HG03442 (cell line): ENCODE results near the gene HDAC4.

ENCODE experiments used
- ATAC-seq: cut with Tn5 transposase; IDR thresholded peaks from one replicate; pipeline ENCODE4 v1.9.1; 2021; ENCODE audit warnings: mild to moderate bottlenecking, moderate library complexity; ENCODE audit not compliant: unreplicated experiment

Gene HDAC4

DNA sequence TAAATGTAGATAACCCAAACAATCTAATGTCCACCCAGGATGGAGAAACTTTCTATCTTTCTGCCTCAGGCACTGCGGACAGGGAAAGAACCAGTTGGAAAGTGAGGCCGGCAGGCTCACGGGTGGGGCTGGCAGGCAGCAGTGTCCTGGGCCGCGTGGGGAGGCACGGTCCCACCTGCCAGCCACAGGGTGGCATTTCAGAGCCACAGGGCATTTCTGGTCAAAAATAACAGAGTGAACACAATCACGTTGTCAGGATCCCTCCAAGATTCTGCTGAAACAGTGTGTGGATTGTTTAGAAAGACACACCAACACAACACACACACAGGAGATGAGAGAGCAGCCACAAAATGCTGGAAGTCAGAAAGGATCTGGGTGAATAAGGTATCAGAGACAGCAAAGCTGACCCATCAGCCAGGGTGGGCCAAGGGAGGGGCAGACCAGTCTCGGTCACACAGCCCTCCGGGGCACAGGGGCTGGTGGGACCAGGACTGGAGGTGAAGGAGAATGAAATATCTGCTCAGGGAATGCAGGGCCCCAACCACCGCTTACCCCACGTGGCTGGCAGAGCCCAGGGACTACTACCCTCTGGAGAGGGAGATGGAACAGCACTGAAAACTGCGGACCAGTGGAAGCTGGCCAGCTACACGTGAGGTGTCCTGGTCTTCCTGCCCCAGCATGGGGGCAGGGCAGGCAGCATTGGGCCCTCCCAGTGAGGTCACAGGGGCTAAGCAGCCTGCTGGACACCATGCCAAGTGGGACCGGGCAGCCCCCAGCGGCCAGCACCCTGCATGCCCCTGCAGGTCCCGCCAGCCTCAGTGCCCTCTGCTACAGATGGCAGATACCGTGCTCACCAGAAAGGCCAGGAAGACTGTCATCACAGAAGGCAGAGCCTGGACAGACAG lies 173.9 kb downstream of the HDAC4 start:
- ATAC-seq: no peak

DNA sequence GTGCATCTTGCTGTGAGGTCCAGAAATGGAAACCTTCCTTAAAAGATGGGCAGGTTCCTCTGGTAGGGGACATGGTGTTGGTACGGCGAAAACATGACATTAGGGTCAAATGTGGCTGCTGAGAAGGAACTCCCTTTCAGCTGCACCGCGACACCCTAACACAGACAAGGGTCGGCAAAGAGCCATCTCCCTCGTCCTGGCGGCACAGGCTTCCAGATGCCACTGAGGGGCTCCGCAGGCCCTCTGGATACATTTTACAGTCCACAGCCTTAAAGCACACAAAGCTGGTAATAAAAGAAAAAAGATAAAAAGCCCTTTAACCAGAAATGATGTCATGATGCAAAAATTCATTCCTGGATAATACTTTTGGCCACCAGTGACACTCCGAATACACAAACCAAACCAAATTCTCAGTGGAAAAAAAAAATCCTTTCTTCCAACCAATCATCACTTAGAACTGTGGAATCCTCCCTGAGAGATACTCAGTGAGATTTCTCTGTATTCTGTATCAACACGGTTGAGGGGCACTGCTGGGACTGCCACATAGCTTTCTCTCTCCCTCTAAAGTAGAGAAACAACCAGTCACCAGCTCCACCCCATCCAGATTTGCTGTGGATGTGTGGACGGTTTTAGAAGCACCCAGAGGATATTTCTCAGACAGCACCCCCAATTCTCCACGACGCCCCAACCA lies 174.8 kb downstream of the HDAC4 start:
- ATAC-seq: no peak

DNA sequence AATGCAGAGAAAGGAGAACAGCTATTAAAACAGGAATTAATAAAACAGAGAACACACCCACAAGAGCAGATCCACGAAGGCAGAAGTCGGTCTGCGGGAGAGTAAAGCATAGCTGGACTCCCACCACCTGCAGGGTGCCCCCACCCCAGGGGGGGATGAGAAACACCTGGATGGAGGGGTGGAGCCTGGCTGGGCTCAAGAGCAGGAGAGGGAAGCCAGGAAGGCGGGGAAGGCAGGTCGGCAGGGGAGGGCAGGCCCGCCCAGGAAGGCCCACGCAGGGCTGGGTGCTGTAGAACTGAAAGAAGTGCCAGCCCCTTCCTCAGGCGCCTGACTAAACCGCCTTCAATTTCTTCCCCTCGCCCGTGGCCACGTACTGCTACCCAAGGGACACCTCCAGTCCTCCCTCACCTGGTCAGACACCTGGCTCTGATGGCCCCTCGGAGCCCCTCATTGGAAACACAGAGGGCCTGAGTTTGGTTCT lies 175.4 kb downstream of the HDAC4 start:
- ATAC-seq: no peak

DNA sequence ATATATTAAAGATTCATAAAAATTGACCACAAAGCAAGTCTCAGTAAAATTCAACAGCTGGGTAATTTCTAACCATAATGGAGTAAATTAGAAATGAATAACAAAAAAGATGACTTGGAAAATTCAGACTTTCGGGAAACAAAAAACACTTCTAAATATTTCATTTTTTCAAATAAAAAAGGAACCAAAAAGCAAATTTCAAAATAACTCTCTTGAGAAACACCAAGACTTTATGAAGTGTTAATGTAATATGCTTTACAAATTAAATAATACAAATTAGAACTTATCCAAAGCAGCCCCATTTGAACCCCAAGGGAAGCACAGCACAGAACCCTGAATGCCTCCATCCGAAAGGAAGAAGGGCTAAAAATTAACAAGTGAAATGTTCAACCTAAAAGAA lies 175.9 kb downstream of the HDAC4 start:
- ATAC-seq: no peak

DNA sequence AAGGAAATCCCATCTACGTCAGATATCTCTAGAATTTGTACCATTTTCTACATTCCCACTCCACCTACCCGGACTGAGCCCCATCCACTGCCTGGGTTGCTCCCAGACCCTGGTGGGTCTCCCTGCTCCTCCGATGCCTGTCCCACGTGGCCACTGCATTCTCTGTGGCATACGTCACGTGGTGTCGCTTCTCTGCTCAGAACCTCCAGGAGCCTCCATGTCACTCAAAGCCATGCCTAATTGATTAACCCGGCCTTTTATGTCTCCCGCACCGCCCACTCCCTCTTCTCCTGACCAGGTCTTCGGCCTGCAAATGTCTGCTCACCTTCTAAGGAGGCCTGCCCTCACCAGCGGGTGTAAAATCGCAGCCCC lies 176.6 kb downstream of the HDAC4 start:
- ATAC-seq: no peak

DNA sequence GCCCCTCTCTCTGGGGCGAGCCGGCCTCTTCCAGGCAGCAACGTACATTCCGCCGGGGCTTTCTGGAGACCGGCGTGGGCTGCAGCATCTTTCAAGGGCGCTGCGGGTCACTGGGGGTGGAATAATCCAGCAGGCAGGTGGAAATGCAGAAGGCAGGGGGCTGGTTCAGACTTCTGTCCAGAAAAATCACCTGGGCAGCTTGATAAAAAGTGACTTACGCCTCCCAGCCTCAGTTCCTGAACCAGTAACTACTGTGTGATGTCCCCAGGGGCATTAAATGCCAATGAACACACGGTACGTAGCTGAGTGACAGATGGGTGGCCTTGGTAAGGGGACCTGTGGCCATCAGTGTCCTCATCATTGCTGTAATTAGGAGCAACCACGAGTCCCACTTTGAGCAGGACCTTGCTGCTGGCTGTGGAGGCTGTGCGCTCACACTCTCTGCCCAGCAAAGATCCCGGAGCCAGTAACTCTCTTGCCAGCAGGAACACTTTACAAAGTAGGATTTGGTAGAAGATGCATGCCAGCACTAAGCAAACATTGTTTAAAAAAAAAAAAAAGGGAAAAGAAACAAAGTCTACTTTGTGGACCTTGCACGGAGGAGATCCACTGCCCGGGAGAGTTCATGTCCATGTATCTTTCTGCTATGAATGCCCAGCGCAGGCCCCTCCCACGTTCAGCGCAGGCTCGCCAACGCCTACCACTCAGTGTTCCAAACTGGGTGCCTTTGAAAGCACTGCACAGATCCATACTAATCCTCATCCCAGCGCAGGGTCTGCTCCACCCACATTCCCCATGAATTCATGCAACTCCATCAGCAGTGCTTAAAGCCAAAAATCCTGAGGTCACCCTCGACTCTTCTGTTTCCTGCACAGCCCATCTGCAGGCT lies 177.3 kb downstream of the HDAC4 start:
- ATAC-seq: no peak

DNA sequence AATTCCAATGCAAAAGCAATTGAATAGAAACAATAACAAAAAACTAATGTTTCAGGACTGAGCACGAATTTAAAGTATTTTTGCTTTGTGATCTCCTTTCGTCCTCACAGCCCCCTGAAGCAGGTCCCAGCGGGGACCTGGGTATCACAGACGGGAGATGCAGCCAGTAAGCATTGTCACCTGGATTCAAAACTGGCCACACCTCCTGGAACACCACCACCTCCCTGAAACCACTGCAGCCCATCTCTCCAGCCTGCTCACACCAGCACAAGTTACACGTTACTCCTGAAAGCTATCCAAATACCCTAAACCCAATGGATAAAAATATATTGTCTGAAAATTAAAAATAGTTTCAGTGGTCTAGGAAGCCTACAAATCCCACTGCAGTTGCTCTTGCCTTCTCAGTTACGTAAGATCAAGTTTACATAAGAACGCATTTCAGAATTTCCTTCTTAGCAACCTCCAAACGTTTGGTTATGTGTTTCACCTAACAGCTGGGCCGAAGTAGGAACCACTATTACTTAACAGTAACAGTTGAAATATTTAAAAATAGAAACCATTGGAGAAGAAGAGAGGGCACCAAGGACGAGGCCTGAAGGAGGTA lies 178.0 kb downstream of the HDAC4 start:
- ATAC-seq: no peak

DNA sequence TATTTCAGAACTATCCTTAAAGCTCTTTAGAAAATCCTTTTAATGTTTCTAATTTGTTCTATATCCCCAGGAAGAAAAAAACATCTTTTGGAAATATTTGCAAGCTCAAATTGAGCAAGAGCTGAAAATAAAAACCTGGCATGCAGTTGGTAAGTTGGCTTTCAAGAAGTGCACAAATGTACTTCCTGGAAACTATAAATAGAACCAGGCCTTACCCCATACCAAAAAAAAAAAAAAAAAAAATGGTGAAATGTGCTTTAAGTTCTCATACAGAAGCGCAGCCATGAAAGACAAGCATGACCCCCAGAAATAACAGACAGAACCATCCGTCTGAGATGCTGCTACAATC lies 178.5 kb downstream of the HDAC4 start:
- ATAC-seq: no peak

DNA sequence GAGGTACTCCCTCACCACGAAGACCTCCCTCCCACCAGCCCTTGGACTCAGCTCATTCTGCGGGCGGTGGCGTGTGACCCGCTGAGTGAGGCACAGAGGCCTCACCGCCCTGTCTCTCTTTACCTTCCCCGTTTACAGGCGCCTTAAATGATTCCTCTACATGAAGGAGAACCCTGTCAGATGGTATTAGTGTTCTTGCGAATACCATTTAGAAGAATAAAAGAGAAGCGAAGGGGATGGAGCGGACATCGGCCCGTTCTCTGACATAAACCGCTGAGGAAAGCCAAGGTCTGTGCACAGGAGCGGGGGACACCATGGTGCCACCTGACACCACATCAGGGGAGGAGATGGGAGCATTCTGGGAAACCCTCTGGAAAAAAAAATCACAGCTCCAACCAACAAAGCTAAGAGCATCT lies 179.8 kb downstream of the HDAC4 start:
- no peak for ATAC-seq

DNA sequence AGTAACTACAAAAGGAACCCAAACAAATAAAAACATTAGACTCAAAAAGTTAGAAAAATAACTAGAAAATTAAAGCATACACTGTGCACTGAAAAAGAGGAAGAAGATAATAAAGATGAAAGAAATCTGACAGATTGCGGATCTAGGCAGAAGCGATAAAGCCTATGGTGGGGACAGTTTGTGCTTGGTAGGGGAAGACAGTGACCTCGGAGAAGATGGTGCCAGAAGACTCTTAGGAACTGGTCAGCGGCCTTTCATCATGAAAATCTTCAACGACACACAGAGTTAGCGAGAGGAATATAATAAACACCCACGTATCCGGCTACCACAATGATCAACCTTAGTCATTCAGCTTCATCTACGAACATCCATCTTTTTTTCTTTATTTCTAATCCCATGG lies 180.5 kb downstream of the HDAC4 start:
- ATAC-seq: no peak

DNA sequence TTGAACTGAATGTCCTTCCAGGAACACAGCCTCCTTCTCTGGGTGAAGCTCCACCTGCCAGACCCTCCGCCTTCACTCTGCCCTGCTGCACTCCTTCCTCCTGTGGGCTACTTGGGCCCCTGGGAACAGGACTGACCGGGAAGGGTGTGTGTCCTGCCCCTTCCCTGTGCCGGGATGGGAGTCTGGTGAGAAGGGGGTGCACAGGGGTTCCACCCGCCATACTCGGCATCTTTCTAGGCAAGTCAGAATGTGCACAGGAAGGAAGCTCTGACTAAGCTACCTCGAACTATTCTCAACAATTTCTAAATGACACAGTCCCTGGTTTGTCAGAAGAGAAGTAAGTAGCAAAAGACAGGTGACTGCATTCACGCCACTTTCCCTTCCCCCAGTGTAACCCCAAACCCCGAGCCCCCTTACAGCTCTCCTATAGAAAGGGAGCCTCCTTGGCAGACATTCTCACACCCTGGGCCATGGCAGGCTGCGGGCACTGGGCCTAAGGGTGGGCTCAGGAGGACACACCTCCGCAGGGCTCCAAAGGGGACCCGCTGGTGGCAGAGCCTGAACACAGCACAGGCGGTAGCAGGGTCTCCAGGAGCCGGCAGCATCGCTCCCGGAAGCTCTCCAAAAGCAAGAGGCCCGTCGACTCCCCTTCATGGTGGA lies 184.1 kb downstream of the HDAC4 start:
- peak; percentile 58 for ATAC-seq

DNA sequence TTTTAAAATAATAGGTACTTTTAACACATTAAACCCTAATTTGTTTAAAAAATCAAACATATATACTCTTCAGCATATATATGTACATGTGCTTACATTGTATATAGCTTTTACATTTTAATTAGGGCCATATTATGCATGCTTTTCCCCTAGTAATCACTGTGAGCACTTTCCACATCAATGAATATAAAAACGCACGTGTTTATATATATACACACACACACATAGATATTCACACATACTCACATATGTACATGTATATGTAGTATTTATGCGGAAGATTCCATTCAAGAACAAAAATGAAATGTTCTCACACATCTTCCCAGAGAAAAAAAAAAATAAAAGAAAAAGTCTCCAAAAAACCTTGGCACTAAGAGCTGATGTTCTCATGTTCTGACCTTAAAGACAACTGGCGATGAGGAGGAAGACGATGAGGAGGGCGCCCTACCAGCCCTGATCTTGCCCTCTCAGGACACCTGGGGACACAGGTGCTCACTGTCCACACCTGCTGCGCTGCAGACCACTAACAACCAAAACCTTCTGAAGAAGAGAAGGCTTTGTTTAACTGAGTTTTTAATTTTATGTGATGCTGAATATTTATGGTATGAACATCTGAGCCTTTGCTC lies 184.7 kb downstream of the HDAC4 start:
- ATAC-seq: no peak

DNA sequence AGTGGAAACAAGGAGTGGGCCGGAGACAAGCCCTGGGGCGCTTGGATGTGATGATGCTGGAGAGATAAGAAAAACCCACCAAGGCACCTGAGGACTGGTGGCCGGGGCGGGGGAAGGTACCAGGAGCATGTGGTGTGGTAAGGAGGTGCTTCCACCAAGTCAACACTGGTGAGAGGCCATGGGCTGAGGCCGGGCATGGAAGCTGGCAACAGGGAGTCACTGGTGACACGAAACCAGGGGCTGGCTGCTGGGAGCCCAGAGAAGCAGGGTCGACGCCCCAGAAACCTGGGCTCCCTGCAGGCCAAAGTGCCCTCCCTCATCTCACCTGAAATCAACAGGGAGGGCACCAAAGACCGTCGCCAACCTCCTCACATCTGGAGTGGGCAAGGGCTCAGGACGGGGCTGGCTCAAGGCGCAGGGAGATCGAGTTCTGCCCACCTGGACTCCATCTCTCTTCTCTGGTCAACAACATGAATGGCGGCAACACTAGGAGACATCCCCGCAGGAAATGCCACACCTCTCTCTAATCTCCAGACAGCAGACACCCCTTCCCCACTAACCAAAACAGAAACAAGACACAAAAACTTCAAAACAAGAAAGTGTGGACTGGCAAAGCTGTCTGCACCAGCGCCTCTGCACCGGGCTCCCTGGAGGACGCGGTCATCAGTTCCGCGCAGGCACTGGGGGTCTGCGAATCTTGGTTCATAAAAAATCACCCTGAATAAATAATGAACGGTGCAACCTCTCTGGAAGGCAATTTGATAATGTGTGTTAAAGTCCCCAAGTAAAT lies 185.5 kb downstream of the HDAC4 start:
- no peak for ATAC-seq

DNA sequence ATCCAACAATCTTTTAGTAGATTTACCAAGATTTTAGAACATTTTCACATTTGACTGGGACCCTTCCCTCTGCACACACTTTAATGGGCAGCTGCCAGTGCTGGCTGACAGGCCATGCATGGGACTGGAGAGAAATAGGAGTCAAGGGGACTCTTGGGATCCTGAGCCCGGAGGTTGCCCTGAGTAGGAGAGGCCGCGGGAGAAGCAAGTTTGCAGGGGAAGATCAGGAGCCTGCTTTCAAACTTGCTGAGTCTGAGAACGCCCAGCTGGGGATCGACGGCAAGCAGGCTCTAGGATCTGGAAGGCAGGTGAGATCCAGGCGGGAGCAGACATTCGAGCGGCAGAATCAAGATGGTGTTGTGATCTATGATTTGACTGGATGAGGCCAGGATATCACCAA lies 186.1 kb downstream of the HDAC4 start:
- no peak for ATAC-seq

DNA sequence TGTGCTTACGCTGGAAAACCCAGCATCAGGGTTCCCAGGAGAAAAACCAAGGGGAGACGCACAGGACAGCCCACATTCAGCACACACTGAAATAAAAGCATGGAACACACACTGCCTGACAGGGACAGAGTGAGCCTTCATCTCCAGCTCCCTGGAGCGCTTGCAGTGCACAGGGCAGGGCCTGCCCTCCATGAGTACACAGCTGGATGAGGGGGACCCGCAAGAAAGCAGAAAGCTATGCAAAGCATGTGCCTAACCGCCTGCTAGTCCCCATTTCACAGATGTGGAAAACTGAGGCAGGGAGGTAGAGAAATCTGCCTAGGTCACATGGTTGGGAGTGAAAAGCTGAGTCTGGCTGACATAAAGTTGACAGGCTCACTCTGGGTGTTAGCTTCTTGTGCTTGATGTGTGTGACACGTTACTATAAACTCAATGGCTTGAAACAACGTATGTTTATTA lies 187.1 kb downstream of the HDAC4 start:
- no peak for ATAC-seq

DNA sequence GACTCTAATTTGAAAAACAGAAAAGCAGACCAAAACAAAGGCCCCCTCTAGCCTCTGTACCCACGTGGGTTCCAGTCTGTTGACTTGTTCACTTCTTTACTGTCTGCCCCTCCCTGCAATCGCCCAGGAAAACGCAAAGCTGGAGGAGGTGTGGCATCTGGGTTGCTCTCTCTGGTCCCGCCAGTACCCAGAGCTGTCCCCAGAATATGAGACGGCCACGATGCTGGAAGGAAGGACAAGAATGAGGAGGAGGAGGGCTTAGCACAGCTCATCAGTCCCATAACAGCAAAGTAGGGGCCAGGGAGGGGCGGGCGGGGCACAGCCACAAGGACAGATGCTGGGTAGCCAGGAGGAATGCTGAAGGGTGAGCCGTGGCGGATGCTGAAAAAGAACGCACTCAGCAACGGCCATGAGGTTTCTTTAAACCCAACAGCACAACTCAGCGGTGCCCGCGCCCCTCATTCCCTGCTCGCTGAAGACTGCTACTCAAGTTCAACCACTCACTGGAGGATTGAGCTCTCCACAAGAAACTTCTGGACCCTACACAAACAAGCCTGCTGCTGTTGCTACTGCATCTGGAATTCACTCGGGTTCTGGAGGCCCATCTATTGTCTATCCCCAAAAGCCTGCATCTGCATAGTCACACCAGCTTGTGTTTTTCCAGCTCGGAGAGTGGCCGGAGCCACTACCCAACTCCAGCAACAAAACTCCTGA lies 187.7 kb downstream of the HDAC4 start:
- ATAC-seq: no peak

DNA sequence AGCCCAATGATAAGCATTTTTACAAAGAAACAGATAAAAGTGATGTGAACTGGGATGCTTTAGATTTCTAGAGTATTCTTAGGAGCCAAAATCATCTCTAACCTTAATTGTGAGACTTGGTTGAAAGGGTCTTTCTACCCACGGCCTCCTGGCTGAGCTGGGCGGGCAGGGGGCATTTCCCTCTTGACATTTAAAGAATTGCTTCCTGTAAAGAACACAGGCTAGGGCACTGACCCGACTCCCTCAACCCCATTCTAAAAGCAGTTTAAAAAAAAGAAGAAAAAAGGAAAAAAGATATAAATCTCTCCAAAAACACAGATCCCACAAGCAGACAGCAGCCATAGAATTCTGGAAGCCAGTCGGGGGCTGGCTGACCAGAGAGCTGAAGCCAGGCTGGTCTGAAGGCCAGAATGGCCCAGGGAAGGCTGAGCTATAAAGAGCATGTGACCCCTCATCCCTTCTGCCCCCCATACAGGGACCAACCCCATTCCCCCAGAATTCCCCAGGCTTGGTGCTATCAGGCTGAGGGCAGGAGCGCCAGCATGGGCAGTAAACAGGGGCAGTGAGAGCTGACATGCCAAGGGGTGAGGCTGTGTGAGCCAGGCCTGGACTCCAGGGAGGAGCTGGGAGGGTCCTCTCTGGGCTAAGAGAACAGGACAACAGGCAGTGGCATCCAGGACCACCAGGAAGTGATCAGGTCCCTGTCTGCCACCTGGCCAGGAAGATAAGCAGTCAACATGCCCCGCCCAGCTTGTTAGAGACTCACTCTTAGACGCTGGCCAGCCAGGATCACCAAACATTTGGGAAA lies 188.5 kb downstream of the HDAC4 start:
- no peak for ATAC-seq
